Pancreas (tissue), 10 donors: ENCODE results near the gene PDE4DIP. TPM values are rescaled to one million over a fixed set of nuclear protein-coding genes. Genes with fewer than 3 reads are reported as not detected.
A peak's percentile ranks its signal among the peaks of the same experiment; 100 is the strongest.
"Not testable (repeated sequence)": the region's sequence is repeated elsewhere in the genome, so short reads cannot be mapped to it uniquely, and the experiment has no call there.

Source experiments
- ATAC-seq, 4 donors: fragments of 200-7000 bp; cut with Tn5 transposase; one replicate each; pipeline versions ENCODE4 v1.8.0 to v1.9.1; 2020; ENCODE audit warnings: mild to moderate bottlenecking in 4 of 4, moderate library complexity in 4 of 4
- DNase-seq, 6 donors: peaks; one replicate each; pipeline ENCODE4 v3.0.0-alpha.2; 2020
- FAIRE-seq: peaks from 2 replicates; lab custom pipeline; 2012; peaks lifted over from hg19 to GRCh38; lab: Jason Lieb, UNC
- H3K27ac ChIP-seq, 4 donors: fragments of 200-600 bp; sonication (generic); 1 replicate in 3 of 4; 2 replicates in 1 of 4; pipeline versions ENCODE4 v1.5.0 to v1.8.0; 2020
- H3K27me3 ChIP-seq, 4 donors: fragments of 200-600 bp; one replicate each; pipeline ENCODE4 v1.8.0; 2021
- H3K36me3 ChIP-seq, 3 donors: fragments of 200-600 bp; sonication (generic) in 1 of 3; one replicate each; pipeline versions ENCODE4 v1.5.0 to v1.8.0; 2020 to 2021
- H3K4me1 ChIP-seq, 3 donors: fragments of 200-600 bp; one replicate each; pipeline ENCODE4 v1.8.0; 2021
- H3K4me3 ChIP-seq, 4 donors: fragments of 200-600 bp; sonication (generic) in 2 of 4; one replicate each; pipeline versions ENCODE4 v1.5.0 to v1.8.0; 2020 to 2021
- H3K9me3 ChIP-seq, 4 donors: fragments of 200-600 bp; one replicate each; pipeline ENCODE4 v1.8.0; 2021
- WGBS, 2 donors: extraction: QIAGEN DNeasy Blood & Tissue Kit; methylation state at CpG; one replicate each; pipeline ENCODE4 v1.1.7; 2013; 5-methylcytosine and 5-hydroxymethylcytosine counted together
- intact Hi-C, 3 donors: fragments of 100-400 bp; cut with DNase I; formaldehyde crosslinking; loops; one replicate each; pipeline versions ENCODE4 v1.11.1 to v1.14.2; 2022
- polyA plus RNA-seq, 2 donors: library from polyadenylated mRNA; stranded (reverse); fragments of 200-250 nt; gene quantifications; one replicate each; pipeline ENCODE4 v1.2.3, GENCODE V29; 2013
- total RNA-seq, 6 donors: library from RNA; stranded (reverse); fragmentation: NEBNext Ultra II Directional in 4 of 6; extraction: Animal tissue kit (Norgen Biotek cat#: 25700) in 4 of 6; gene quantifications; one replicate each; pipeline versions ENCODE4 v1.2.1 to v1.2.4, GENCODE V29; 2021 to 2023
- donor health status: healthy with polysubstance abuse.
- donor health status: DM: no; HTN: no; CAD: no; lungs with moderate emphysema.
- donor health status: DM: no; HTN: no; CAD: no.
- donor health status: control.
- donor health status: control.
- donor health status: Bipolar disorder and iron deficiency.
- donor health status: DM: yes; HTN: yes; CAD: no.
- donor health status: DM: no; HTN: no; CAD: no.
- donor health status: DM: no; HTN: no; CAD: no.
- donor health status: DM: yes; HTN: yes; CAD: no.

PDE4DIP gene
- total and polyA plus RNA-seq, 8 donors = 12.2 to 58.6 (median 28.1) TPM

GRCh38 chr1:148874408-148875388 is 30.5 kb downstream of the PDE4DIP start:
- 86% methylated on average over 1 of the region's 5 CpGs; no CpG with 5 or more reads in 1 of the 2 donors for WGBS, 2 donors
- intact Hi-C loops, DNase-seq, H3K27me3 ChIP-seq, H3K27ac ChIP-seq, H3K36me3 ChIP-seq, FAIRE-seq, H3K9me3 ChIP-seq, H3K4me3 ChIP-seq, H3K4me1 ChIP-seq: not testable (repeated sequence)
- peak in 3 of 4 donors; percentile 62 to 86 (median 72) for ATAC-seq

- H3K4me3 ChIP-seq, H3K36me3 ChIP-seq, FAIRE-seq, H3K27ac ChIP-seq, H3K4me1 ChIP-seq, H3K27me3 ChIP-seq, ATAC-seq, H3K9me3 ChIP-seq, intact Hi-C loops, DNase-seq: not testable (repeated sequence)
- no CpG with 5 or more reads among the region's 2 CpGs for WGBS, 2 donors
These were observed 35.7 kb downstream of the PDE4DIP start for GRCh38 chr1:148879812-148880416.

- ATAC-seq, DNase-seq, H3K4me1 ChIP-seq, H3K27me3 ChIP-seq, H3K27ac ChIP-seq, intact Hi-C loops, H3K4me3 ChIP-seq, FAIRE-seq, H3K9me3 ChIP-seq, H3K36me3 ChIP-seq: not testable (repeated sequence)
- WGBS, 2 donors = no CpG with 5 or more reads among the region's 1 CpG
These were observed 37.0 kb downstream of the PDE4DIP start for GRCh38 chr1:148881261-148881660.

- H3K36me3 ChIP-seq, H3K4me1 ChIP-seq, intact Hi-C loops, H3K27ac ChIP-seq, H3K27me3 ChIP-seq, FAIRE-seq, ATAC-seq, DNase-seq, H3K9me3 ChIP-seq, H3K4me3 ChIP-seq: not testable (repeated sequence)
- WGBS, 2 donors = 60 to 78% methylated on average over 2 of the region's 4 CpGs
These were observed 41.0 kb downstream of the PDE4DIP start for GRCh38 chr1:148885219-148885618.

DNA sequence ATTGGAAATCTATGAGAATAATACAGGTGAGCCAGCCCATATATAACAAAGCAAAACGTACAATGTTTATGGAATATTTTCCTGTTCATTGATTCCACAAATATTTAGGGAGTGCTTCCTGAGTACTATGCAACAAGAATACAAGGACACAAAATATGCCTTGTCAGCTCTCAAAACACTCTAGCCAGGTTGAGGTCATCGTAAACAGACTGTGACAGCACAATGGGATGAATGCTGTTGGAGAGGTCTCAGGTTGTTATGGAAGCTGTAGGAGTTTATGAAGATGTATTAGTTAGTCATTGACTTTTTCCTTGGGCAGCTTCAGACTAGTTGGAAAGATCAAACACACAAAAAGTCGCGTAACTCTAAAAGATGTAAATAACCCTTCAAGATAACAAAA is 42.1 kb downstream of the PDE4DIP start:
- FAIRE-seq, H3K36me3 ChIP-seq, H3K27ac ChIP-seq, H3K9me3 ChIP-seq, H3K4me1 ChIP-seq, DNase-seq, intact Hi-C loops, H3K4me3 ChIP-seq, H3K27me3 ChIP-seq: not testable (repeated sequence)
- WGBS, 2 donors = no CpG with 5 or more reads among the region's 4 CpGs
- peak in 2 of 4 donors; percentile 26 to 37 for ATAC-seq

- WGBS, 2 donors = no CpG with 5 or more reads among the region's 5 CpGs
- H3K9me3 ChIP-seq, H3K27ac ChIP-seq, ATAC-seq, H3K27me3 ChIP-seq, DNase-seq, H3K4me1 ChIP-seq, H3K4me3 ChIP-seq, intact Hi-C loops, FAIRE-seq, H3K36me3 ChIP-seq: not testable (repeated sequence)
These were observed 44.4 kb downstream of the PDE4DIP start for GRCh38 chr1:148888597-148888996.

- H3K4me1 ChIP-seq, H3K27ac ChIP-seq, H3K27me3 ChIP-seq, FAIRE-seq, intact Hi-C loops, H3K36me3 ChIP-seq, H3K4me3 ChIP-seq, H3K9me3 ChIP-seq: not testable (repeated sequence)
- ATAC-seq (peak in 2 of 4 donors; percentile 38 to 52), DNase-seq (peak in 1 of 6 donors; percentile 3)
- WGBS, 2 donors = 74% methylated on average over 10 of the region's 28 CpGs; no CpG with 5 or more reads in 1 of the 2 donors
These were observed 45.2 kb downstream of the PDE4DIP start for GRCh38 chr1:148889267-148890074.

DNA sequence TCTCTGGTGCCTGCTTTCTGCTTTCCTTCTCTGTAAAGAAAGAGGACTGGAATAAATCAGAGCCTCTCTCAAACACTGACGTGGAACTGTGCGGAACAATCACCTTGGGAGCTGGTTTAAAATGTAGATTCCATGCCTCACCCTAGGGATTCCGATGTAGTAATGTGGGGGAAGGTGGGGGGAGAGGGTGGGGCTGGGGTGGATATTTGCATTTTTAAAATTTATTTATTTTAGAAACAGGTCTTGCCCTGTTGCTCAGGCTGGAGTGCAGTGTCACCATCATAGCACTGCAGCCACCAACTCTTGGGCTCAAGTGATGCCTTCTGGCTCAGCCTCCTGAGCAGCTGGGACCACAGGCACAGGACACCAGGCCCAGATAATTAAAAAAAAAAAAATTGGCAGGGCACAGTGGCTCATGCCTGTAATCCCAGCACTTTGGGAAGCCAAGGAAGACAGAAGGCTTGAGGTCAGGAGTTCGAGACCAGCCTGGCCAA is 45.9 kb downstream of the PDE4DIP start:
- intact Hi-C loops, H3K36me3 ChIP-seq, H3K9me3 ChIP-seq, FAIRE-seq, H3K4me3 ChIP-seq, H3K4me1 ChIP-seq, H3K27me3 ChIP-seq, DNase-seq, H3K27ac ChIP-seq: not testable (repeated sequence)
- no CpG with 5 or more reads among the region's 4 CpGs for WGBS, 2 donors
- ATAC-seq = peak in 1 of 4 donors; percentile 39

DNA sequence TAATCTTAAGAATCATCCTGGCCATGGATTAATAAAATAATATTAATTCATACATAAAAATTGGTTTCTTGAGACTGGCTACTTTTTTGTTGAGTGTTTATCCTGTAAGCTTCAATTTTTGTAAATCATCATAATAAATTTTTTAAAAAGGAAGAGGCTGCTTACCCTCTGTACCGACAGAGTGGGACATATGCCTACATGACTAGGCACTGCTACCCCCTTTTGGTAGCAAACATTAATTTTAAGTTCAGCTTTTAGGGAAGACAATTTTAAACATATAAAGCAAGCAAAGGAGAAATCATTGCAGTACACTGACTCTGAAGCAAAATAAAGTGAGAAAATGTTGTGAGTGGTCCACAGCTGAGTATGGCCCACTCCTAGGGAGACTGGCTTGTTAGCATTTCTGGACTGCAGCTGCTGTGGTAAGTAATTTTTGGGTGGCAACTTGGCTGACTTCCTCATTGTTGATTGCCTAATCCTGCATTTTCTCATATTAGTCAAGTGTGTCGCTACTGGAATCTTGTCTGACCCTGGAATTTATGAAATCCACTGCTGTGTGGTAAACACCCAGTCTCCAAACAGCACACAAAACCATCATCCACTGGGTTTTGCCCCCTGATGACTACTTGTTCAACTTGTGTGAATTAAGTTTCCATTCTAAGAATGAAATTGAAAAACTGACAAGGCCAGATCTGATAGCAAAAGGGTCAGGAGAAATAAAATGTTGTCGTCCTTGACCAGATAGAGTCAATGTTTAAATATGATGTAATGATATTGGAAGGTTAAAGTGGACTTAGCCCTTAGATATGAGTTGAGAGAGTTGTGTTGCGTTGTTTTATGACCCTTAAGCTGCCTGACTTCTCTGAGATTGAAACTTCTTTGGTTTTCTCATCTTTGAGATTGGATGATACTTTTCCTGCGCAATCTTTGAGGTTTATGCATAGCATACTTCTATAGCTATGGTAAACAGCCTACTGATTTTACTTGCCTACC is 50.4 kb downstream of the PDE4DIP start:
- ATAC-seq = peak; percentile 67 to 83 (median 80)
- FAIRE-seq, DNase-seq, H3K27me3 ChIP-seq, H3K36me3 ChIP-seq, intact Hi-C loops, H3K4me1 ChIP-seq, H3K27ac ChIP-seq, H3K4me3 ChIP-seq, H3K9me3 ChIP-seq: not testable (repeated sequence)
- no CpG with 5 or more reads among the region's 5 CpGs for WGBS, 2 donors

DNA sequence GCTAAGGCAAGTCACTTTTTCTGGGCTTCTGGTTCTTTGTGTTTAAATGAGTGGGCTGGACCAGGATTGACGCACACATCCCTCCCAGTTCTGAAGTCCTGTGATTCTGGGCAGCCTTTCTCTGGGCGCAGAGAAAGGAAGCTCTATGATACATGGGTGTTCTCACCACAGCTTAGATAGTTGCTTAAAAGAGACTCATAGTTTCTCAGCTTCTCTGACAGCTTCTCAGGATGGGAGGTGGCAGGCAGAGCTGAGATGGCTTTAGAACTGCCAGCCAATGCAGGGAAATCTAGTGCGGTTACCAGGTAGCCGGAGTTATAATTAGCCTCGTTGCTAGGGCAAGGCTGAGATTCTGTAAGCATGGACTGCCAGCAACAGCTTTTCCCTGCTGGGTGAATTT is 55.8 kb downstream of the PDE4DIP start:
- H3K27me3 ChIP-seq, DNase-seq, intact Hi-C loops, FAIRE-seq, H3K4me1 ChIP-seq, H3K9me3 ChIP-seq, H3K4me3 ChIP-seq, H3K27ac ChIP-seq, H3K36me3 ChIP-seq: not testable (repeated sequence)
- ATAC-seq = peak; percentile 51 to 88 (median 64)
- no CpG with 5 or more reads among the region's 5 CpGs for WGBS, 2 donors
